ENCODE measurements around the gene ST7L.

The ST7L gene

DNA sequence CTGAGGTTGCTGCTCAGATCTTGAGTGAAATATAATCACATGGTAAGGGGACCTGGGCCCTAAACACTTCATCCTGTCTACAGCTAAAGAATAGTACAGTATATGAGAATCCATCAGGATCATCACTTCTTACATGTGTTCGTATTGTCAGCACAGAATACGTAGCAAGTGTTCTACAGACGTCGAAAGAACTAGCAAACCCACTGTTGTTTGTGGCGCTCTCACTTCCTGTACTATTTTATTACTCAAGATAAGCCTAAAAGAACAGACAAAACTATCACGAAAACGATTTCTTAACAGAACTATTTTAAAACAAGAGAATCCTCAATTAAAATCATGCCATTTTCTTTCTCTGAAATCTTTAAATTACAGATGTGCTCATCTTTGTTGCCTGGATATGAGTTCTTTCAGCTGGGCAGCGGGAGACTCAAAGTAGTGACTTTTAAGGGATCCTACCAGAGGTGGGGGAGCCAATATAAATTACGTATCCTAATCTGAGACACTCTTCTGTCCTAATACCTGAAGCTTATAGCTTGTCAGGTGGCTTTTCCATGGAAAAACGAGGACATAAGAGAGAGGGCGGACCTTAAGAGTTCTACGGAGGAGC lies 724 bp downstream of the ST7L start:
- no peak for TF ChIP-seq CTCF (conservative IDR thresholded peaks at IDR 0.05; ENCODE audit: low read depth, low read length)
- no peak for DNase-seq (ENCODE audit: low read depth)

GRCh38 chr1:112614460-112615065 lies 4.4 kb downstream of the ST7L start:
- H3K4me3 ChIP-seq (ENCODE audit: low read length) = no peak overlapping the region
- DNase-seq (ENCODE audit: low read depth) = no peak
- peak; percentile 68 for TF ChIP-seq CTCF (conservative IDR thresholded peaks at IDR 0.05; ENCODE audit: low read depth, low read length)

More for the DNA sequence above, 724 bp downstream of the ST7L start:
- peak overlapping the region; percentile 99 for H3K4me3 ChIP-seq (ENCODE audit: low read length)

DNA sequence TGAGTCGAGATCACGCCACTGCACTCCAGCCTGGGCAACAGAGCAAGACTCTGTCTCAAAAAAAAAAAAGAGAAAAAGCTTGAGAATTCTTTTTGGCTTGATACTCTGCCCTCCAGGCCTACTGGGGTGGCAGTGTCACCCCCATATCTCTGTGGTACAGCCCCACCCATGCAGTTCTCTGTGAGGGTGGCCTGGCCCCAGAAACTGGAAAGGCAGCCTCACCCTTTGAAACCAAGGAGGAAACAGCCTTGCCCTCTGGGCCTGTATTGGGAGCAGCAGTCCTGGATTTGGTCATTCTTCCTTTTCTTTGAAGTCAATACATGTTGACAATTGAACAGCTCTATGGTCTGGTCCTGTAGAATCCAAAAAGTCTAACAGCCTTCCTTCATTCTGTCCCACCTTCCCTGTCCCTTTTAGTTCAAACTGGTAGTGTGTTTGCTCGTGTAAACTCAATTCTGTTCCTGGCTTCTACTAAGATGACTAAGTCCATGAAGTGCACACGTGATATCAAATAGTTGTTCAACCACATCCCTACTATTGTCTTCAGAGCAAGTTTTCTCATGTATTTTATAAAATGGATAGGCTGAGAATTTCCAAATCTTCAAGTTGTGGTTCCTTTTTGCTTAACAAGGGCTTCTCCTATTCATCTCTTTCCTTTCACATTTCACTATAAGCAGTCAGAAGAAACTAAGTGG lies 13.2 kb downstream of the ST7L start:
- no peak for DNase-seq (ENCODE audit: low read depth)
- TF ChIP-seq CTCF (conservative IDR thresholded peaks at IDR 0.05; ENCODE audit: low read depth, low read length) = no peak
- no peak overlapping the region for H3K4me3 ChIP-seq (ENCODE audit: low read length)

- no peak overlapping the region for H3K4me3 ChIP-seq (ENCODE audit: low read length)
- no peak for TF ChIP-seq CTCF (conservative IDR thresholded peaks at IDR 0.05; ENCODE audit: low read depth, low read length)
- DNase-seq (ENCODE audit: low read depth) = no peak
These were observed 15.4 kb downstream of the ST7L start for GRCh38 chr1:112603541-112603940.

DNA sequence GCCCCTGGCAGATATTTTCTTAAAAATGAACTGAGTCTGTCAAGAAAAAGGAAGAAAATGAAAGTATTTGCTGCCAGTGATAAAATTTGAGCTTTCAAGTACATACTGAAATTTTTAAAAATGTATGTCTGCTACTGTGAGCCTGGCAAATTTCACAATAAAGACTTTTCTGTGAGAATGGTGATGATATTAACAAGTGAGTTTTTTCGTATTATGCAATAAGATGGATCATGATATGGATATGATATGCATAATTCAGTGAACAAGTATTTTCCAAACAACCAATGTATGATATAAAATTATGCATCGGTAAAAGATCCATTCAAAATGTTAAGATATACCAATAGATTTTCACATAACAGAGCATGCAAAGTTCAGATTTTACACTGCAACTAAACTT lies 15.9 kb downstream of the ST7L start:
- H3K4me3 ChIP-seq (ENCODE audit: low read length) = no peak overlapping the region
- TF ChIP-seq CTCF (conservative IDR thresholded peaks at IDR 0.05; ENCODE audit: low read depth, low read length) = no peak
- DNase-seq (ENCODE audit: low read depth) = no peak

DNA sequence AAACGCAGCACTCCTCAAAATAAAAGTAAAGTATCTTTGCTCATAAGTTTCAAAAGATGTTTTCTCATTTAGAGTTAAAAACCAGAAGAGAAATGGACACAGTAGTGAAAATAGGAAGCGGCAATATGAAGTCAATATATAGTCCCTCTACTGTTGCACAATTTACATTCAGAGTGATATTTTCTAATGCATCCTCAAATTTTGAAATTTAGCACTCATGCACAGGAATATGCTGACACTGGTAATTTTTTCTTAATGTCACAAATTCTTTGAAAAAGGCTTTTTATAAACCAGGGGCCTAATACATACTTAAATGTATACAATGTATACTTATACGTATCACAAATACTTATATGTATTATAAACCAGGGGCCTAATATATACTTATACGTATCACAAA lies 19.5 kb downstream of the ST7L start:
- no peak for DNase-seq (ENCODE audit: low read depth)
- H3K4me3 ChIP-seq (ENCODE audit: low read length) = no peak overlapping the region
- no peak for TF ChIP-seq CTCF (conservative IDR thresholded peaks at IDR 0.05; ENCODE audit: low read depth, low read length)
